HG03139 (cell line): ENCODE measurements around the gene DCUN1D2.
"Not testable (repeated sequence)": the region's sequence is repeated elsewhere in the genome, so short reads cannot be mapped to it uniquely, and the experiment has no call there.

Experiments
- ATAC-seq: cut with Tn5 transposase; IDR thresholded peaks from one replicate; pipeline ENCODE4 v1.9.1; 2021; ENCODE audit not compliant: unreplicated experiment

DCUN1D2 gene

DNA sequence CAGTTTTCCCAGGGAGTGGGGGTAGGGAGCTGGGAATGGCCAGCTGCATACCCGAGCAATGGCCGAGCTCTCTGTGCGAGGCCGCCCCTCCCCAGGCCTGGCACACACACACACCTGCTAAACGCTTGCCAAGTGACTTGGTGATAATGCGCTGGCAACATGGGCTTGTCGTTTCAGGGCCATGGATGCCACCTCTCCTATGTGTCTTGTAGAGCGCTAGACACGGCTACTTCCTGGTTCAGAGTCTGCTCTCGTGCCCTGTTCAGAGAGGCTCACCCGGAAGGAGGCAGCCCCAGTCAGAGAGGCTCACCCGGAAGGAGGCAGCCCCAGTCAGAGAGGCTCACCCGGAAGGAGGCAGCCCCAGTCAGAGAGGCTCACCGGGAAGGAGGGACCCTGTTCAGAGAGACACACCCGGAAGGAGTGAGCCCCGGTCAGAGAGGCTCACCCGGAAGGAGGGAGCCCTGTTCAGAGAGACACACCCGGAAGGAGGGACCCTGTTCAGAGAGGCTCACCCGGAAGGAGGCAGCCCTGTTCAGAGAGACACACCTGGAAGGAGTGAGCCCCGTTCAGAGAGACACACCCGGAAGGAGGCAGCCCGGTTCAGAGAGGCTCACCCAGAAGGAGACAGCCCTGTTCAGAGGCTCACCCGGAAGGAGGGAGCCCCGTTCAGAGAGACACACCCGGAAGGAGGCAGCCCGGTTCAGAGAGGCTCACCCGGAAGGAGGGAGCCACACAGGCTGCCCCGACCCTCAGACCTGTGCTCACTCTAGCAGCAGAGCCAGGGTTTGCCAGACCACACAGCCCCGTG, 41.4 kb downstream of the DCUN1D2 start:
- no peak for ATAC-seq

DNA sequence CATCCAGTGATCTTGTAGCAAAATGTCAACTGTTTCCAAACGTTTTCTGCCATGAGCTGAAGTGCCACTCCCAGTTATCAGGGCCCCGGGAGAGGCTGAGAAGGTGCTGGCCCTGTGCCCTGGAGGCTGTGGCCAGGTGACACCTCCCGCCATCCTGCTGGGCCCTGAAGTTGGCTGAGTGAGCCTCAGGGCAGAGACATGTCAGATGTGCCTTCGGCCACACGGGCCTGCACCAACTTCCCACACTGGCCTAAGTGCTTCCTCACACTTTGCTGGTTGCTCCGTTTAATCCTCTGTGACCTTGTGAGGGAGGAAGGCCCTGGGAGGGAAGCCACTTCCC, 42.0 kb downstream of the DCUN1D2 start:
- ATAC-seq: no peak

DNA sequence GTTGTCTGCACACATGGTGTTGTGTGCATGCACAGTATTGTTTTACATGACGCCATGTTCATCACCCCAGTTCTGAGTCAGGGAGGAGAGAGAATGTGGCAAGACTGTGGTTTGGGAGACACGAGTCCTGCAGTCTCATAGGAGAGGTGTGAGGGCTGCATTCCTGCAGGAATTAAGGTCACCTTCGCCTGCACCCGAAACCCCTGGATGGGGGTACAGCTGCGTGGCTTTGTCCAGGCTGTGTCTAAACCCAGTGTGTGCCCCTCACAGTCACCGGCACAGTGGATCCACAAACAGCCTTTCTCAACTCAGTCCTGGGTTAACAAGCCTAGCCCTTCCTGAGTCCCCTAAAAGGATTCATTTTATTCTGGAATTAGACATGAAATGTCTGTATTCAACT, 42.9 kb downstream of the DCUN1D2 start:
- no peak for ATAC-seq

DNA sequence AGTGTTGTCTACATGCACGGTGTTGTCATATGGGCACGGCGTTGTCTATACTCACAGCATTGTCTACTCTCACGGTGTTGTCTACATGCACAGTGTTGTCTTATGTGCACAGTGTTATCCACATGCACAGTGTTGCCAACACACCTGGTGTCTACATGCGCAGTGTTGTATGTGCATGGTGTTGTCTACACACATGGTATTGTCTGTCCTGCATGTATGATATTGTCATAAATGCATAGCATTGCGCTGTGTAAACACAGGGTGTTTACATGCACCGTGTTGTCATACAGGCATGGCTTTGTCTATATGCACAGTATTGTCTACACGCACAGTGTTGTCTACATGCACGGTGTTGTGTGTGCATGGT, 44.0 kb downstream of the DCUN1D2 start:
- ATAC-seq: no peak

DNA sequence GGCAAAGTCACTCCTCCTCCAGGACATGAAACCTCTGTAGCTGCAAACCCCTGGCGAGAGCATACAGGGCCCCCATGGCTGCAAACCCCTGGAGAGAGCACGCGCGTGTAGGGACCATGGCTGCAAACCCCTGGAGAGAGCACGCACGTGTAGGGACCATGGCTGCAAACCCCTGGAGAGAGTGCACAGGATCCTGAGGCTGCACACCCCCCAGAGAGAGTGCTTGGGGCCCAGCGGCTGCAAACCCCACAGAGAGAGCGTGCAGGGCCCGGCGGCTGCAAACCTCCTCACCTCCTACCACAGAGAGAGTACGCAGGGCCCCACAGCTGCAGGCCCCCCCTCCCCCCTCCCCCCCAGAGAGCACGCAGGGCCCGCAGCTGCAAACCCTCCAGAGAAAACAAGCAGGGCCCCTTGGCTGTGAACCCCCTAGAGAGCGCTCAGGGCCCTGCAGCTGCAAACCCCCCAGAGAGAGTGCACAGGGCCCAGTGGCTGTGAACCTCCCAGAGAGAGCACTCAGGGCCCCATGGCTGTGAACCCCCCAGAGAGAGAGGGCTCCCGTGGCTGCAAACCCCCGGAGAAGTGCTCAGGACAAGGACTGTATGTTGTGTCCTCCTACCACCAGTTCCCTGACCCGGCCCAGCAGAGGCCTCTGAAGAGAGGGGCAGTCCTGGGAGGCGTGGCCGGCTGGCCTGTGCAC, 44.6 kb downstream of the DCUN1D2 start:
- no peak for ATAC-seq

DNA sequence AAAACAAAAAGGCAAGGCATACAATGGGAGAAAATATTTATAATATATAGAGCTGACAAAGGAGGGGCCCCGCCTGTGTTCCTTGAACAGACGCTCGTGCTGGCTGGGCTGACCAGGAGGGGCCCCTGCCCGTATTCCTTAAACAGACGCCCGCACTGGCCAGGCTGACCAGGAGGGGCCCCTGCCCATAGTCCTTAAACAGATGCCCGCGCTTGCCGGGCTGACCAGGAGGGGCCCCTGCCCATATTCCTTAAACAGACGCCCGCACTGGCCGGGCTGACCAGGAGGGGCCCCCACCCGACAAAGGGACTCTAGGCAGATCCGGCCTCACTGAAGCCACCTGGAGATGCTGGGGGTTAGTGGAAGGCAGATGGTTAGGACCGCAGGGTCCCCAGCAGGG, 46.5 kb downstream of the DCUN1D2 start:
- no peak for ATAC-seq

DNA sequence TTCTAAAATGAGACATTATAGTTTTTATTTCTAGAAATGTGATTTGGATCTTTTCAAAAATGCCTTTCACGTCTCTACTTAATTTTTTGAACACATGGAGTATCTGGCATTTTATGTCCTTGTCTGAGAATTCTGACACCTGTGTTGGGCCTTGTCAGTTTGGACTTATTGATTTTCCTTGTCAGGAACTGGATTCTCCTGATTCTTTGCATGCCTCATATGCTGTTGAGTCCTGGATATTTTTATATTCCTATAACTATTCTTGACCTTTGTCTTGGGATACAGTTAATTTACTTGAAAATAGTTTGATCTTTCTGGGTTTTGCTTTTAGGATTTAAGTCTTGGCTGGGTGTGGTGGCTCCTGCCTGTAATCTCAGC, 47.5 kb downstream of the DCUN1D2 start:
- ATAC-seq: no peak

DNA sequence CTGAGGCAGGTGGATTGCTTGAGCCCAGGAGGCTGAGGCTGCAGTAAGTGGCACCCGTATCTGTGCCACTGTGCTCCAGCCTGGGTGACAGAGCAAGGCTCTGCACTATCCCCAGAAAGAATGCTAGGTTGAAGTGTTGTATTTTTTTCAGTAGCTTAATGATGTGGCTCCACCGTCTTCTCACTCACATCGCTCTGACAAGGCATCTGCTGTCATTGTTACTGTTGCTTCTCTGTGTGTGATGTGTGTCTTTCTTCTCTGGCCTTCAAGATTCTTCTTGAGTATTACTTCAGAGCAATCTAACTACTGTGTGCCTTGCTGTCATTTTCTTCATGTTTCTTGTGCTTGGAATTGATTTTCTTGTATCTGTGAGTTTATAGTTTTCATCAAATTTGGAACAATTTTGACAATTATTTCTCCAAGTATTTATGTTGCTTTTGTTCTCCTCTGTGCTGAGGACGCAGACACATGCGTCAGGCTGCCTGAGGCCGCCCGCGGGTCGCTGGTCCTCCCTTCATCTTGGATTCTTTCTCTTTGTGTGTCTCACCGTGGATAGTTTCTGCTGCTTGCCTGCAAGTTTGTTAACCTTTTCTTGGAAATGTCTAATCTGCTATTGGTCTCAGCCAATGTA, 48.0 kb downstream of the DCUN1D2 start:
- no peak for ATAC-seq

DNA sequence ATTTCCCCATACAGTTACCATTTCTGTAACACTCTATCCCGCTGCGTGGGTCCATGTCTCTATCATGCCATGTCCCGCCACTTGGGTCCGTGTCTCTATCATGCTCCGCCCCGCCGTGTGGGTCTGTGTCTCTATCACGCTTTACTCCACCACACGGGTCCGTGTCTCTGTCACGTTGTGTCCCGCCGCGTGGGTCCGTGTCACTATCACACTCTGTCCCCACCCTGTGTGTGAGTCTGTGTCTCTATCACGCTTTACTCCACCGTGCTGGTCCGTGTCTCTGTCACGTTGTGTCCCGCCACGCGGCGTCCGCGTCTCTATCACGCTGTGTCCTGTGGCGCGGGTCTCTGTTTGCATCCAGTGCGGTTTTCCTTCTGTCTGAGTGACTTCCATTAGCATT, 48.9 kb downstream of the DCUN1D2 start:
- ATAC-seq: no peak

DNA sequence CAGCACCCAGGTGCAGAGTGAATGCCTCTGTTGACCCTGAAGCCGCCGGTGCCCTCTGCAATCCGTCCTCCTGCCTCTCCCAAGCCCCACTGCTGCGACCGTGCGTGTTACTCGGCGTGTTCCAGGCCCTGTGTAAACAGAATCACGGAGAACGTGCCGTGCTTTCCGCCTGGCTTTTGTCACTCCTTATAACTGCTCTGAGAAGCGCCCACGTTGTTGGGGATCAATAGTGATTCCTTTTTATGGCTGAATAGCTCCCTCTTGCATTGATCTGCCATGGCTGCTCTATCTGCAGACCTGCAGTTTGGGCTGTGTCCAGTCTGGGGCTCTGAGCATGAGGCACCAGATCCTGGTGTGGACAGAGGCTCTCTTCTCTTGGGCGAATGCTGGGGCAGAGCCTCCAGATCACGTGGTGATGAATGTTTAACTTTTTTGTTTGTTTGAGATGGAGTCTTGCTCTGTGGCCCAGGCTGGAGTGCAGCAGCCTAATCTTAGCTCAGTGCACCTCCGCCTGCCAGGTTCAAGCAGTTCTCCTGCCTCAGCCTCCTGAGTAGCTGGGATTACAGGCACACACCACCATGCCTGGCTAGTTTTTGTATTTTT, 53.0 kb downstream of the DCUN1D2 start:
- no peak for ATAC-seq

DNA sequence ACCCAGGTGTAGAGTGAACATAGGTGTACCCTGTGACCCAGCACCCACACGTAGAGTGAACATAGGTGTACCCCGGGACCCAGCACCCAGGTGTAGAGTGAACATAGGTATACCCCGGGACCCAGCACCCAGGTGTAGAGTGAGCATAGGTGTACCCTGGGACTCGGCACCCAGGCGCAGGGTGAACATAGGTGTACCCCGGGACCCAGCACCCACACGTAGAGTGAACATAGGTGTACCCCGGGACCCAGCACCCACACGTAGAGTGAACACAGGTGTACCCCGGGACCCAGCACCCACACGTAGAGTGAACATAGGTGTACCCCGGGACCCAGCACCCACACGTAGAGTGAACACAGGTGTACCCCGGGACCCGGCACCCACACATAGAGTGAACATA, 53.6 kb downstream of the DCUN1D2 start:
- ATAC-seq: not testable (repeated sequence)

DNA sequence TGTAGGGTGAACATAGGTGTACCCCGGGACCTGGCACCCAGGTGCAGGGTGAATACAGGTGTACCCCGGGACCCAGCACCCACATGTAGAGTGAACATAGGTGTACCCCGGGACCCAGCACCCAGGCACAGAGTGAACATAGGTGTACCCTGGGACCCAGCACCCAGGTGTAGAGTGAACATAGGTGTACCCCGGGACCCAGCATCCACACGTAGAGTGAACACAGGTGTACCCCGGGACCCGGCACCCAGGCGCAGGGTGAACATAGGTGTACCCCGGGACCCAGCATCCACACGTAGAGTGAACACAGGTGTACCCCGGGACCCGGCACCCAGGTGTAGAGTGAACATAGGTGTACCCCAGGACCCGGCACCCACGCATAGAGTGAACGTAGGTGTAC, 54.6 kb downstream of the DCUN1D2 start:
- not testable (repeated sequence) for ATAC-seq

DNA sequence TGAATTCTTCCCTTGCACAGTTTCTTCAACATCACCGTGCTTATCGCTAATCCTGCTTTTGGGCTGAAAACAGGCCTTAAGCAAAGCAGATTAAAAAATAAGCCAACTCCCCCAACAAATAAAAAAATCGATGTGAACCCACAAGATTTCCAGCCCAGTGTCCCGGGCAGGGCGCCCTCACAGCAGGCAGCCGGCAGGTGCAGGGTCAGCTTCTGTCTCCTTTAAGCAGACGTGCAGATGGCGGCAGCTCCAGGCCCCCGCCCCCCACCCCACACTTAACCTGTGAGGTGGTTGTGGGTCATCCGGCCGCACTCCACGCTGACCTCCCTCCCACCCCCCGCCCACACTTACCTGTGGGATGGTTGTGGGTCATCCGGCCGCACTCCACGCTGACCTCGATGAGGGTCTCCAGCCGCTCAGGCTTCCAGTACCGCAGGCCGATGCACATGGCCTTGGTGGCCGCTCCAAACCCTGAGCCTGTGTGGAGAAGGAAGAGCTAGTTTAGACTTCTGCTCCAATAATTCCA, 57.1 kb downstream of the DCUN1D2 start:
- ATAC-seq: no peak

DNA sequence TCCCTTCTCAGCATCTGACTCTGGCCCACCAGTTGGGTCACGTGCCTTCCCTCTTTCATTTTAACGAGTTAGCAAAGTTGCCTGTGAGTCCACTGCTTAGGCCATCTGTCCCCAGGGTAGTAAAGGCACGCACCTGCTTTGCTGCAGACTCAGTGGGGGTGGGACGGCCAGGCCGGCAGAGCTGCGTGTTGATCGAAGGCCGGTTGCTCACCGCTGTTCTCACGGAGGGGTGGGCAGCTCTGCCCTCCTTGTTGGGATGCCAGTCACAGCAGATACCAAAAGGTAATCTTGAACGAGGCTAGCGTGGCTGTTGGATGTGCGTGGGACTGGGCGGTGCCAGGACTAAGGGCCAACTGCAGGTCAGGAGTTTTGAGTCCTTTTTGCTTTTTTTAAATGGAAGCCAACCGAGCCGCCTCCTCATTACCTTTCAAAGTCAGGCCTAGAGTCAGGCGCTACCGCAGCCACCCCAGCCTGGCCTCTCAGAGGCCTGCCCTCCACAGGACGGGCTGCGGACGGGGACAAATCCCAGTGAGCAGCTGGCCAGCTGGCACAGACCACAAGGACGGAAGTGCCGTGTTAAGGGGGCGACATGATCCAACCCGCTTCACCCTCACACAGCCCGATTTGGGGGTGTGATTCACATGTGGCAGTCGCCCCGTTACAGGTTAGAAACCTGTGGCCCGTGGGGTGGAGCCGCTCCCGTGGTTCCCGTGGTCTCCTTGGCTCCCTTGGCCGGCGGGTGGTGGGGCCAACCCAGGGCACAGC, 57.8 kb downstream of the DCUN1D2 start:
- ATAC-seq: no peak

DNA sequence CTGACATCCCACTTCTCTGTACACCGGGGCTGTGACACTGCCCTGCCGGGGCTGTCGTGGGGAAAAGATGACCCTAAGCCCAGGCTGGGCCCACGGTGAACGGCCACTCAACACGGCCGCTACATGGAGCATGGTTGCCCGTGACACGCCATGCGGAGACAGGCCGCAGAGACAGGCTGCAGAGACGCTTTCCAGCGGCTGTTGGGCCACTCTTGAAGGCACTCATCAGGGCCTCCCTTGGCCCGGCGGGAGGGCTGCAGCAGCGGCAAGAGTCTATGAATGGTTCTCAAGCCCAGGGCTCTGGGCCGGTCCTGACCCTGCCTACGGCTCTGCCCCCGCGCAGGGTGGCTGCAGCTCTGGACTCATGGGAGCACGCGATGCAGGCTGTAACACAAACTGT, 59.3 kb downstream of the DCUN1D2 start:
- no peak for ATAC-seq

DNA sequence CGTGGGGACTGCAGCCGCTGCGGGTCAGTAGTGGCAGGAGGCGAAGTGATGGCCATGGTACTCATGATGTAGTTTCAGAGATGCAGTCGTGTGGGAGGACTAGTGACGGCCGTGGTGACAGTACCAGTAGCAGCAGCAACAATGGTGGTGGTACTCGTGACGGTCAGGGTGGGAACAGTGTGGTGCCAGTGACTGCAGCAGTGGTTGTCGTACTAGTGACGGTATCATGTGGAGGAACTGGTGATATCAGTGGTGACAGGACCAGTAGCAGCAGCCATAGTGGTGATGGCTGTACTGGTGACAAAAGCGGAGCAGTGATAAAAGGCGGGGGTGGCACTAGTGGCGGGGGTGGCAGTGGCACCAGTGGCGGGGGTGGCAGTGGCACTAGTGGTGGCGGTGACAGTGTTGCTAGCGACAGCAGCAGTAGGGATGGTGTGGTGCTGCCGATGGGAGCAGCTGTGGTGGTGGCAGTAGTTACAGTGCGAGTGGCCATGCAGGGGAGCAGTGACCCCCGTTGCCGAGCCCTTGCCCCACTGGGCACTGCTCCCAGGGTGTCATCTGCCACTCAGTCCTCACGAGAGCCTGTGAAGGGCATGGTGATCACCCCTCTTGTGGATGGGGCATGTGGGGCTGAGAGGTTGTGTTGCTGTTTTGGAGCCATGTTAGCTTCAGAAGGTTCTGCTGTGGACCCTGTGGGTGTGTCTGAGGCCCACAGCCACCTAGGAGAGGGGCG, 60.0 kb downstream of the DCUN1D2 start:
- ATAC-seq: no peak

DNA sequence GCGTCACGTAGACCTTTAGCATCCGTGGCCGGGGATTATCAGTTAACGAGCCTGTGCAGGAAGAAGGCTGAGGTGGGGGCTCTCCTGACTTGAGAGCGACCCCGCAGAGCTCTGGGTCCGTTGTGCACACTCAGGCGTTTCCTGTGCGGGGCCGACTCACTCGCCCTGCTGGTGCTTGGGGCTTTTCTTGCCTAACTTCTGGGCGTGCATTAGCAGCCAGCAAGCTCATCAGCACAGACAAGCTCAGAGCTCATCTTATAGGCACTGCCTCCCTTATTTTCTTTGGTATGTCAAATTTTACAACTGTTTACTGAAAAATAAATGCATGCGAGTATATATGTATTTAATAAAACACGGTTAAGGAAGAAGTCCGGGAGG, 60.9 kb downstream of the DCUN1D2 start:
- ATAC-seq: no peak

DNA sequence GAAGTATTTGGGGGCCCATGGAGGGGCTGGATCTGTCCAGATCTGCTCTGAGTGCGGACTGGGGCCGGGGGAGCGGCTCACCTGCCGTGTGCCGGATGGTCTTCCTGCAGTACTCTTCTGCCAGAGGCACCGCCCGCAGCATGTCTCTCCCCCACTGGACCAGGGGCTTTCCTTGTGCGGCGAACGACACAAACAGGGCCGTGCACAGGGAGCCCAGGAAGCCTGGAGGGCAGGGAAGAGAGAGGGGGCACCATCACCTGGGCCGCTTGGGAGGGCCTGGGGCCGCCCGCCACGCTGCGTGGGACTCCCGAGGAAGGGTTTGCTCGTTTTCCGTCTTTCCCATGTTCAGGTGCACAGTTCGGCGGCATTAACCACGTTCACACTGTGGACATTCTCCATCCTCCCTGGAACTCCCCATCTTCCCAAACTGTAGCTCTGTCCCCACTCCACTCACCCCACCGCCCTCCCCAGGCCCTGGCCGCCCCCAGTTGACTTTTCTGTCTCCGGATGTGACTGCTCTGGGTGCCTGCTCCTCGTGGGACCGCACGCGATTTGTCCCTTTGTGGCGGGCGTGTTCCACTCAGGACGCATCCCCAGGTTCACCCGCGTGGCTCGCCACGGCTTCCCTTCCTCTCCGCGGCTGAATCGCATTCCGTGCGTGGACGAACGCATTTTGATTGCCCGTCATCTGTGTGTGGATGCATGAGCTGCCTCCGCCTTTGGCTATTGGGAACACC, 61.5 kb downstream of the DCUN1D2 start:
- ATAC-seq: no peak

DNA sequence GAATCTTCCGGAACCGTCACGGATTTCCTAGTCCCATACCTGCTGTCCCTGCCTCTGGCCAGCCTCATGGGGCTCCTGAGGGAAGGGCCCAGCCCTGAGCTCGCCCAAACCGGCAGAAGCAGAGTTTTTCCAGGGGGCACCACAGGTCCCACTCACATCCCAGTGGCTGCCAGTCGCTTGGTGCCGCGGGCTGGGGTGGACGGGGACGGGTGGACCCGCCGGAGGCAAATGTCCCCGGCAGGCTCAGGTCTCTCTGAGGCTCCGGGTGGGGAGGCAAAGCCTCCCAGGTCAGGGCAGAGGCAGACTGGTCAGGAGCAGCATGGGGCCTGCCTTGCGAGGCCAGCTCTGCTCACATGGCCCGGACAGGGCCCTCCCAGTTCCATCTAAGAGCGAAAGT, 62.0 kb downstream of the DCUN1D2 start:
- ATAC-seq: no peak
